Measurements from ENCODE around the gene ASCC2.
"Not testable (repeated sequence)": the region's sequence is repeated elsewhere in the genome, so short reads cannot be mapped to it uniquely, and the experiment has no call there.

Gene ASCC2

GRCh38 chr22:29784451-29785361, 53.4 kb downstream of the ASCC2 start:
- DNase-seq = no peak

GRCh38 chr22:29782061-29782845, 55.8 kb downstream of the ASCC2 start:
- DNase-seq = no peak

GRCh38 chr22:29780748-29781676, 57.1 kb downstream of the ASCC2 start:
- no peak for DNase-seq

GRCh38 chr22:29780220-29780619, 57.9 kb downstream of the ASCC2 start:
- no peak for DNase-seq

- no peak for DNase-seq
Observed at GRCh38 chr22:29773233-29773632, 64.8 kb downstream of the ASCC2 start.

- no peak for DNase-seq
Observed at GRCh38 chr22:29772170-29772641, 65.9 kb downstream of the ASCC2 start.

- DNase-seq = no peak
Observed at GRCh38 chr22:29769723-29770321, 68.3 kb downstream of the ASCC2 start.

- DNase-seq = no peak
Observed at GRCh38 chr22:29768052-29768693, 69.9 kb downstream of the ASCC2 start.

- peak; percentile 91 for DNase-seq
Observed at GRCh38 chr22:29767171-29768051, 70.7 kb downstream of the ASCC2 start, which contains the start of gene UQCR10. UQCR10 (plus strand) TSS chr22:29767369; CDS start chr22:29767399, 30 bp downstream.

GRCh38 chr22:29766632-29767170, 71.4 kb downstream of the ASCC2 start, which contains the start of gene ZMAT5:
ZMAT5 (minus strand) TSS chr22:29767007; CDS start chr22:29748544, 18,463 bp downstream.
- DNase-seq = peak; percentile 64

GRCh38 chr22:29765905-29766631, 72.0 kb downstream of the ASCC2 start:
- no peak for DNase-seq

- DNase-seq = no peak
Observed at GRCh38 chr22:29762263-29762662, 75.8 kb downstream of the ASCC2 start.

GRCh38 chr22:29758959-29759358, 79.1 kb downstream of the ASCC2 start:
- DNase-seq = no peak

- DNase-seq = no peak
Observed at GRCh38 chr22:29758068-29758622, 79.9 kb downstream of the ASCC2 start.

GRCh38 chr22:29757096-29757495, 81.0 kb downstream of the ASCC2 start:
- no peak for DNase-seq

GRCh38 chr22:29756341-29756740, 81.7 kb downstream of the ASCC2 start:
- no peak for DNase-seq

- no peak for DNase-seq
Observed at GRCh38 chr22:29755889-29756288, 82.2 kb downstream of the ASCC2 start.

- DNase-seq = not testable (repeated sequence)
Observed at GRCh38 chr22:29754658-29755395, 83.2 kb downstream of the ASCC2 start.

All from activated gamma-delta T cell (primary cell).